SIG-M5 treated with dmso at 0.1 percent for 504 hours (cell line): Measurements from ENCODE around the gene PEAR1.

Source experiments
- DNase-seq: peaks from one replicate; lab custom pipeline; 2025; ENCODE audit not compliant: unreplicated experiment; lab: John Stamatoyannopoulos, UW

The PEAR1 gene

DNA sequence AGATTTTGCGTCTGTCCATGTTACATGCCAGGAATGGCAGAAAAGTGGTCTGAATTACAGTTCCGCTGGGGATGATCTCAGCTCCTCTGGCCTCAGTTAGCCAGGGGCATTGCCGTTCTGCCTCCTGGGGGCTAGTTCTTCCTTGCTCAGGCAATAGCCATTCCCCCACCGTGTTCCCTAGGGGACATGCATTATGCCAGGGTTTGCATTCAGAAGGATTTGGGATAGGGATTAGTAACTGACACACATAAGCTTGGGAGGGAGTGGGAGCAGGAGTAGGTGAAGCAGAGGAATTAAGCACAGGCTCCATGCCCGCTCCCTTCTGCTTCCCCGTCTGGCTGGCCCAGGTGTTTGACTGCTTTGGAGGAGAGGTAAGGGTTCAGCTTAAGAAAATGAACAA, 39.6 kb downstream of the PEAR1 start:
- DNase-seq = no peak

DNA sequence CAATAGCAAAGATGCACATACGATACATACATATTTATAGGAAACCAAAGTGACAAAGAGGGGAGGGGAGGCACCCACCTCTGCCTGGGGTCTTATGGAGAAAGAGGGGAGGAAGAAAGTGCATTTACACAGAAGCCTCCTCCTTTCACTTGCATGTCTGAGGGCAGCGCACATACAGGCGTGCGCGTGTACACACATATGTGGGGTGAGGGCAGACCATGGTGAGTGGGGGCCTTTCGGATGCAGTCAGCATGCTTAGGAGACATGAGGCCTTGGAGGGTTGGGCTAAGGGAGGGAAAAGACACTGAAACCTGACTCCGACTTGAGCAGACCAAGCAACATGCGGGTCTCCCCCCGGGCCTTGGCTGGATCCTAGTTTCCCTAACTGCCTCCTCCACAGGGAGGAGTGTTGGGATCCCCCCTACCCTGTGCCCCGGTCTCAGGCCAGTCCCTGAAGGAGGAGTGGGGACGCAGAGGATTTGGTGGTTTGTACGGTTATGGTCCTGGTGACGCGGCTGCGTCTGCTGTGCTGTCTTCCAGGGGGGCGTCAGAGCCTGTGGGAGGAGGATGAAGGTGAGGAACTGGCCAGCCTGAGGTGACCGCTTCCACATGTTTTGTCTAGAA, 42.1 kb downstream of the PEAR1 start:
- DNase-seq = no peak

GRCh38 chr1:156936191-156936590, 42.7 kb downstream of the PEAR1 start:
- DNase-seq = no peak

- no peak for DNase-seq
Observed at GRCh38 chr1:156936721-156937220, 43.3 kb downstream of the PEAR1 start.

DNA sequence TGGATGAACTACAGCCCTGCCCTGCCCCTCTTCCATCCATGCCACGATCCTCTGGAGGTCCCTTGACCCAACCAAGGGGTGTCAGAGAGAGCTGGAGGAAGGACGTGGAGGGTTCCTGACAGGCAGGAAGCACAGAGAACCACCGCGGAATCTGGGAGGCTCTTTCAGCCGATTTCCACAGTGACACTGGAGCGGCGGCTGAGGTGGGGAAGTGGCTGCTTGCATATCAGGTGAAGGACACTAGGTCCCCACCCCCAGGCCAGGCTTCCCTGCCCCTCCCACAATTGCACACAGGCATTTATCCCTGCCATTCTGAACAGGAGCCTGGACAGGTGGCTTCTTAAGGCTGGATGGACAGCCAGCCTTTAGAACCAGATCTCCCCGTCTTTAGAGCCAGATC, 44.4 kb downstream of the PEAR1 start:
- DNase-seq = no peak

DNA sequence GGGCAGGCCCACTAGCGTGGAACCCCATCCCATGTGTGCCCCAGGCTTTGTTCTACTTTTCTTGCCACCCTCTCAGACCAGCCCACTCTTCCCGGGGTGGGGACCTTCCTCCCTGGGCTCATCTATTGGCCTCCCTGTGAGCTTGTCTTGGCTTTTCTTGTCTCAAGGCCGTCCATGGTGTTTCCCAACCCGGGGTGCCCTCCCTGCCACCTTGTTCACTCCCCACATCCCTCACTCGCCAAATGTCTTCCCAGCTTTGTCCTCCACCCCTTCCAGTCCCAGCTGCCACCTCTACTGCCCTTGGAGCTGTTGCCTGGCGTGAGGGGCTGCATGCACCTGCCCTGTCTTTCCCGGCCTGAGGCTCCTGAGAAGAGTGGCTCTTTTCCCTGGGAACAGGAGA, 45.3 kb downstream of the PEAR1 start:
- no peak for DNase-seq

- no peak for DNase-seq
Observed at GRCh38 chr1:156939786-156940334, 46.3 kb downstream of the PEAR1 start.

GRCh38 chr1:156941675-156942074, 48.2 kb downstream of the PEAR1 start:
- no peak for DNase-seq

GRCh38 chr1:156942176-156942575, 48.7 kb downstream of the PEAR1 start:
- DNase-seq = no peak

- no peak for DNase-seq
Observed at GRCh38 chr1:156942576-156942975, 49.1 kb downstream of the PEAR1 start.

- no peak for DNase-seq
Observed at GRCh38 chr1:156943756-156944155, 50.2 kb downstream of the PEAR1 start.

DNA sequence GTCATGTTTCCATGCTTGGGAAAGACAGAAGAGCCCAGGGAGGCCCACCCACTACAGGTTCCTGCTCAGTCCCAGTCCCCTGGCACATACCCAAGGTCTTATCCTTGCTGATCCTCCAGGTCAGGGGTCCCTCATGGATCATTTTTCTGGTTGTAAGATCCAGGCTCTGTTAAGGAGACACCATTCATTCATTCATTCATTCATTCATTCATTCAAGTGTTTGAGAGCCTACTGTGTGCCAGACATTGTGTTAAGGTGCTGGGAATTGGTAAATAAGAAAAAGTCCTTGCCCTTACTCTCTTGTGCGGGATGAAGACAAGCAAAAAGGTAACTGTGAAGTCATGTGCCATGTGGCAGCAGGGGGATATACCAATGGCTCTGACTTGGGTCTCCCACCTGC, 50.8 kb downstream of the PEAR1 start:
- no peak for DNase-seq

GRCh38 chr1:156944848-156945247, 51.3 kb downstream of the PEAR1 start:
- no peak for DNase-seq

DNA sequence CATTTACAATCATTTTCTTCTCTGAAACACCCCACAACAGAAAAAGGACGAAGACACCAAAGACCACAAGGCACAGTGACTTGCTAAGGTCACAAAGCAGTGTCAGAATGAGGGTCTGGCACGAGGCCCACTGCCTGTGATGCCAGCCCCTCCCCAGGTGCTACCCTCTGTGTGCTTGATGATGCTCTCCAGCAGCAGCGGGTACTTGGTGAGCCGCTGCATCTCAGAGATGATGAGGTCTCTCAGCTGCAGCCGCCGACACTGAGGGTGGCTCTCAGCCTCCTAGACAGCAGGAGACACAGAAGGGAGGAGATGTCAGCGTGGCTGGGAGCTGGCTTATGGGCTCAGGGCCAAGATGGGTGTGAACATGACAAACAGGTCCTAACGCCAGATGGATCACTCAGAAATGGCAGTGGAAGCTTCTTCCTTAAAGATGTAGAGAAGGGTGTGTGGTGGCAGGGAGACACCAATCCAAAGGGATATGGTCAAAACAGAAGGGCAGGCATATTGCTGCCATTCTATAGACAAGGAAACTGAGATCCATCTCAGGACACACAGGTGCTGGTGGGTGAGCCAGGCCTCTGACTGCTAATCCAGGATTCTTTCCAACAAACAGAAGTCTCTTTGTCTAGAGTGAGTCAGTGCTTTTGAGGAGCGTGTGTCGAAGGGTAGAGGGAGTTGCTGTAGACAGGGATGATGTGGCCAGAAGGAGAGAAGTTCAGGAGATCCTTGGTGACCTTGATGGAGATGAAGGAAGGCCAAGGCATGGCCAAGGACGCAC, 52.6 kb downstream of the PEAR1 start:
- no peak for DNase-seq

DNA sequence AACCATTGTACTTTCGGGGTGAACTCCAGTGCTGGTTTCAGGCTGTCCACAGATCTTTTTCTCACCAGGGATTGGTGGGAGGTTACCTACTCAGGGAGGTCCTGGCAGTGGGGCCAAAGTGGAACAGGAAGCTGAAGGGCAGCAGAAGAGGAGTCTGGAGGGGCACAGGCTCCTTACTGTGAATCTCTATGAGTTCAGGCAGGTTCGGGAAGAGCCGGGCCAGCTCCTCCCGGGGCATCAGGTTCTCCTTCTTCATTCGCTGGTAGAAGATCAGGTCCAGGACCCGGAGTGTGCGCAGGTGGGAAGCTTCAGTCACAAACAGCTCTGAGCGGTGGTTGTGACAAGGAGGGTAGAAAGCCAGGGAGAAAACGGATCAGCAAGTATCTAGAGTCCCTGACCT, 53.6 kb downstream of the PEAR1 start:
- DNase-seq = no peak

DNA sequence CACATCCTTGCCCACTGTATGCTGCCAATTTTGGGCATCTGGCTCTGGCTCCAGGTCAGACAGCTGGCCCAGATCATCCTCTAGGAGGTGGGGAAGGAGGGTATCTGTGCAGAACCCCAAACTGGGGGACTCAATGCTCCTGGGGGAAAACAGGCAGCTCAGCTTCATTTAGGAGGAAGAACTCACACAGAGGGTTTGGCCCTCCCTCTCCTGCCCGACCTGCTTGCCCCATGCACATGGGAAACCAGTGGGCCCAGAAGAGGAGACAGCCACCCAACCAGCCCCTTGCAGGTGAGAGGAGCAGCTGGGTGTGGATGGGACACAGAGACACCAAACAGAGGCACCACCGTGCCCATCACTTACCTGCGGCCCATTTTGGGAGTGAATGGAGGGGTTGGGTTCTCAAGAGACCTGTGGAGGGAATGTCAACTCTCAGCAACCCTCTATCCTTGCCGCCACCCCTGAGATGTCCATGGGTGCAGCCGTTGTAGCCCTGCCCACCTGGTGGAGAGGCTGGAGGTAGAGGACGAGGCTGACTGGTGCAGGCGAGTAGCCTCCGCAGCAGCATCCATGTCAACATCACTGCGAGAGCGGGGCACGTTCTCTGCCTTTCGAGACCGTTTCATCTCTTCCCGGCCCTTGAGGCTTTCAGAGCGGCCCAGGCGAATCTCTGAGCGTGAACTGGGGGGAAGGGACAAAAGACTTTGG, 54.5 kb downstream of the PEAR1 start:
- no peak for DNase-seq

- DNase-seq = no peak
Observed at GRCh38 chr1:156948708-156949107, 55.2 kb downstream of the PEAR1 start.

DNA sequence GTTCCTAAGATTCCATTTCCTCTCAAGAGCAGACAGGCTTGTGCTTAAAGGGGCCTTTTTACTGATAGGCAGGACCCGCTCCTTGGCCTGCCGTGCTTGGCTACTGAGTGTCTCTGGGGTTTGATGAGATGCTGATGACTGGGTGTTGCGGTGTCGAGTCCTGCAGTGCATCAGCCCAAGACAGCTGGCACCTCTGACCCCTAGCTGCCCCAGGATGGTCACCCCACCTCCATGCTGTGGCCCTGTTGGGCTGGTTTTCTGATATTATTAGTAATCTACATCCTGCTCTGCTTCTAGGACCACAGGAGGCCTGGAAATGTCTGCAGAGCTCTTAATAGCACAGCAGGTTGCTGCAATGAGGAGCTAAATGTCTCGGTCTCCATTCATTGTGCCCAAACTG, 55.6 kb downstream of the PEAR1 start:
- DNase-seq = no peak

DNA sequence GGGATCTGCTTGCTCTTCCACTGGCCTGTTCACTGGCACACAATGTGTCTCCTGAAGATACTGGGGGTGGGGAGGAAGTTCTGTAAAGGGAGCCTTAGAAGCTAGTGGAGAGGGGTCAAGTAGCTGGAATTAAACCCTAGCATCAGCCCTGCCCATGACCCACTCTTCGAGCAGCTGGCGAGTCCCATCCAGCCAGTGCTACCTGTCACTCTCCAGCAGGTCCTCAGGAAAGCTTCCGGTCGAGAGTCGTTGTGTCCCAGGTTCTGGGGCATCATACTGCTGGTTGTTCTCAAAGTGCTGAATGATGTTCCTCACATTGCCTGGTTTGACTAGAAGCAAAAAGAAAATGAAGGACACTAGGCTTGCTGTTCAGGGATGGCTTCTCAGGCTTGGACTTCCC, 57.9 kb downstream of the PEAR1 start:
- DNase-seq = no peak

DNA sequence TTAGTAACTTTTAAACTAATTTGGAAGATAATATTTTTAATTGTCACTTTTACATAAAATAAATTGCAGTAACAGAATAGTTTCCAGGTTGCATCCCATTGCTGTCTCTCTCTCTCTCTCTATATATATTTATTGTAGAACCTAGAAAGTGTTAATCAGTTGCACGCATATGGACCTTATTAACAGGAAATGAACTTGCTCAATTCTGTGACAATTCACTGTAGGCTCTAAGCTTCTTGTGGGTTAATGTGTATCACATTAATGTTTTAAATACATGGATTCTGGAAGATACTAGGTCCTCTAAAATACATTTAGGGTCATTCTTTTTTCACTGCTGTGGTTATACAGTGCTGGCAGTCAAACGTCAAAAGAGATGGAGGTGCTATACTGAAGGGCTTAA, 60.1 kb downstream of the PEAR1 start:
- DNase-seq = no peak

DNA sequence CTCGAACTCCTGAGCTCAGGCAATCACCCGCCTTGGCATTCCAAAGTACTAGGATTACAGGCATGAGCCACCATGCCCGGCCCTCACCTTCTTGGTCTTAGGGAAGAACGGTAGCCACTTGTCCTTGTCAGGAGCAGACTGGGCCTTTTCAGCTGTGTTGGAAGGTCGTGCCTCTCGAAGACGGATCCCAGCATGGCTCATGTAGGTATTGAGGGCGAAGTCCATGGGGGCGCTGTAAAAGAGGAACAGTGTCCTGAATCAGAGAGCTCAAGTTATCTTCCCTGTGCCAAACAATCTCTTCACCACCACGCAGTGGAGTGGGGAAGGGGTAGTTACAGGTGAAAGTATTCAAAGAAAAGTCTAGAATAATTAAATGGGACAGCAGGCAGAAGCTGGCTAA, 62.8 kb downstream of the PEAR1 start:
- DNase-seq = no peak

DNA sequence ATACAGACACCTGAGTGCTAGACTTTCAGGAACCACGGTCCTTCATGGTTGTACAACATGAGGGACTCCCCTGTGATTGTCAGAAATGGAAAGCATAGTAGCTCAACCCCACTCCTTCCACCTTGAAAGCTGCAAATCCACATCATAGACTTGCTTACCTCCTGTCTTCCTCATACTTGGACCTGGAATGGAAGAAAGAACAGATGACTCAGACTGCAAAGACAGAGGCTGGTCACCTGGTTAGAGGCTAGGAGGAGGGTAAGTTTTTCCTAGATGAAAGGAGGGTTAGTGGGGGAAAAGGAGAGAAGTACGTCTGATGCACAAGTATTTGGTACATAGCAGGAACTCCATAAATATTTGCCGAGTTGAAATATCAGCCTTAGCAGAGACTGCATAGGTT, 64.1 kb downstream of the PEAR1 start:
- no peak for DNase-seq
